ENCODE results near the gene TPH2. TPM values are rescaled to one million over a fixed set of nuclear protein-coding genes. Genes with fewer than 3 reads are reported as not detected.

The TPH2 gene
- total and polyA plus RNA-seq, 9 of the 15 experiments (the other 6 are each of a cell fraction or from before 2014, with no cell fraction given): 0.06 to 0.28 (median 0.14) TPM; not detected in 4

- TF ChIP-seq, protein P1, sequence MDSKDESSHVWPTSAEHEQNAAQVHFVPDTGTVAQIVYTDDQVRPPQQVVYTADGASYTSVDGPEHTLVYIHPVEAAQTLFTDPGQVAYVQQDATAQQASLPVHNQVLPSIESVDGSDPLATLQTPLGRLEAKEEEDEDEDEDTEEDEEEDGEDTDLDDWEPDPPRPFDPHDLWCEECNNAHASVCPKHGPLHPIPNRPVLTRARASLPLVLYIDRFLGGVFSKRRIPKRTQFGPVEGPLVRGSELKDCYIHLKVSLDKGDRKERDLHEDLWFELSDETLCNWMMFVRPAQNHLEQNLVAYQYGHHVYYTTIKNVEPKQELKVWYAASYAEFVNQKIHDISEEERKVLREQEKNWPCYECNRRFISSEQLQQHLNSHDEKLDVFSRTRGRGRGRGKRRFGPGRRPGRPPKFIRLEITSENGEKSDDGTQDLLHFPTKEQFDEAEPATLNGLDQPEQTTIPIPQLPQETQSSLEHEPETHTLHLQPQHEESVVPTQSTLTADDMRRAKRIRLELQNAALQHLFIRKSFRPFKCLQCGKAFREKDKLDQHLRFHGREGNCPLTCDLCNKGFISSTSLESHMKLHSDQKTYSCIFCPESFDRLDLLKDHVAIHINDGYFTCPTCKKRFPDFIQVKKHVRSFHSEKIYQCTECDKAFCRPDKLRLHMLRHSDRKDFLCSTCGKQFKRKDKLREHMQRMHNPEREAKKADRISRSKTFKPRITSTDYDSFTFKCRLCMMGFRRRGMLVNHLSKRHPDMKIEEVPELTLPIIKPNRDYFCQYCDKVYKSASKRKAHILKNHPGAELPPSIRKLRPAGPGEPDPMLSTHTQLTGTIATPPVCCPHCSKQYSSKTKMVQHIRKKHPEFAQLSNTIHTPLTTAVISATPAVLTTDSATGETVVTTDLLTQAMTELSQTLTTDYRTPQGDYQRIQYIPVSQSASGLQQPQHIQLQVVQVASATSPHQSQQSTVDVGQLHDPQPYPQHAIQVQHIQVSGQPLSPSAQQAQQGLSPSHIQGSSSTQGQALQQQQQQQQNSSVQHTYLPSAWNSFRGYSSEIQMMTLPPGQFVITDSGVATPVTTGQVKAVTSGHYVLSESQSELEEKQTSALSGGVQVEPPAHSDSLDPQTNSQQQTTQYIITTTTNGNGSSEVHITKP (IDR thresholded peaks at IDR 0.05; ENCODE audit: partially characterized antibody): no peak
- no peak for TF ChIP-seq POLR2B (IDR thresholded peaks at IDR 0.05; ENCODE audit: low read depth, partially characterized antibody)
- TF ChIP-seq ZNF785 (CRISPR knock-in tag; IDR thresholded peaks at IDR 0.05): no peak
- TF ChIP-seq ARNT (IDR thresholded peaks at IDR 0.05): no peak
- TF ChIP-seq HDAC2 (IDR thresholded peaks at IDR 0.05): no peak
- TF ChIP-seq ZBTB17 (CRISPR knock-in tag; IDR thresholded peaks at IDR 0.05): no peak
- no peak for TF ChIP-seq SMARCA5 (IDR thresholded peaks at IDR 0.05)
- no peak for TF ChIP-seq ZNF280B (CRISPR knock-in tag; IDR thresholded peaks at IDR 0.05)
- TF ChIP-seq PBX2 (CRISPR knock-in tag; IDR thresholded peaks at IDR 0.05; ENCODE audit: low read depth): no peak
- no peak for TF ChIP-seq PBX2 (tag; conservative IDR thresholded peaks at IDR 0.05; ENCODE audit: low read depth)
- TF ChIP-seq CXXC5 (CRISPR knock-in tag; IDR thresholded peaks at IDR 0.05): no peak
- TF ChIP-seq ZFP91 (CRISPR knock-in tag; IDR thresholded peaks at IDR 0.05): no peak
Measured at GRCh38 chr12:72011374-72011773, 72.7 kb downstream of the TPH2 start (continued).

Measured in K562 (cell line).